NCI-H526 (cell line): Measurements from ENCODE around the gene NFXL1.

Source experiments
- DNase-seq, 2 experiments: peaks; one replicate each; lab custom pipeline; 2025; lab: John Stamatoyannopoulos, UW

The NFXL1 gene

DNA sequence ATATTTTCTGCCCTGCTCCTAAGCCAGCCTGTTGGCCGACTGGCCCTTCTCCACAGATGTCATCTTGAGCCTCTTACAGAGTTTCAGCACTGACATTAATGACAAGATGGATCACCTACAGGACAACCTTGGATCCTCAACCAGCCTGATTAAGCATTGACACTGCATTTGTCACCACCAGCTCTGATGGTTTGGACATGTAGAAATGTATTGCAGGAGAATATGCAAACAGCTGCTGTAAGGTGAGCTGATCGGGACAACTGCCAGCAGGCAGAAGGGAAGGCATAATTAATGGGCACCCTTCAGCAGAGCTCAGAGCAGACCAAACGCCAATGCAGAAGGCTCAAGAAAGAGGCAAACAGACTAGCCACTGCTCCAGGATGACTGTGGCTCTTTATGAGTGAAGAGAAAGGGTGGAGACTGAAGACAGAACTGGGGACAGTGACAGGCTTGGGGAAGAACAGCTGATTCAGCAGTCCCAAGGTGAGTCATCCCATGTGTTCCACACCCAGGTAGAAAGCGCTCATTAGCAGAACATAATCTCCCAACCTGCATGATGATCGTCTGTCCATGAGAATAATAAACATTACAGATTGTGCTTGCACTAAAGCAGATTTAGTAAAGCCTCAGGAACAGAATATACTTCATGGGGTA, 83.2 kb downstream of the NFXL1 start:
- DNase-seq, result peak; percentile 50 to 69

DNA sequence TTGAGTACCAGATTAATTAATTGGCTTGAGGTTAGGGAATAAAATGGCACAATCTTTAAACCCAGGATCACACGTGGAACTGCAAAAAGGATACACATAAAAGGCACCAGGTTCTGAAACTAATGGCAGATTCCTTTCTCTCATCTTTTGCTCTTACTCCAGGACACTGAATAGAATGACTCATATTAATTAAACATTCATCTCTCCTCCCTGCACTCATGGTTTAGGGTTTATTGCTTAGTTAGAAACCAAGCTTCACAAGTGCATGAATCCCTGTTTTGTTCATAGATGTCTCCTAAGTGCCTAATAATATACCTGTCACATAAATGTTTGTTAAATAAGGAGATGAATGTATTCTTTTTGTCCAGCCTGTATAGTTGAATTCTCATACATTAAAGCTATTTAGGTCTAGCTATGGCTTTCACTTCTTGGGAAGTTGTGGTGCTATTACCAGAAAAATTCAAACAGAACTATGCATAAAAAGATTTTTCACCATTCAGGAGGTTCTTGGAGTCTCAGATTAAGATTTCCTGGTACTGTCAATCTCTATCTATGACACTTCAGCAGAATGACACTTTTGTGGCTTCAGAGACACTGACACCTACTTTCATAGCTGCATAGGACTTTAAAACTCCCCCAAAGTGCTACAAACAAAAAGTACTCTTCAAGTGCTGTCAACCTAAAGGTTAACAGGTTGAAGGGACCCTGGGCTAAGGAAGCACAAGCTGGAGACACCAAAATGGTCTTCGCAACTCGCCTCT, 83.9 kb downstream of the NFXL1 start:
- DNase-seq, result no peak

DNA sequence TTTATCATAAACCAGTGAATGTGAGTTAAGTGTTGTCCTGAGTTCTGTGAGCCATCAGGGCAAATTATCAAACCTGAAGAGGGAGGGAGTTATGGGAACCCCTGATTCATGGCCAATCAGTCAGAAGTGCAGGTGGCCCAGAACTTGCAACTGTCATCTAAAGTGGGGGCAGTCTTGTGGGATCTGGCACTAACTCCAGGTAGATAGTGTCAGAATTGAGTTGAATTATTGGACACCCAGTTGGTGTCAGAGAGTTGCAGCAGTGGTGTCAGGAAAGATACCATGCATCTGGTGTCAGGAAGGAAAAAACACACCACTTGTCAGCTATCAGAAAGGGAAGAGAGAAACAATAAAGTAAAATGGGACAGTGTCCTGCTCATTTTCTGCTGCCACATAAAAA, 84.9 kb downstream of the NFXL1 start:
- DNase-seq, result no peak

DNA sequence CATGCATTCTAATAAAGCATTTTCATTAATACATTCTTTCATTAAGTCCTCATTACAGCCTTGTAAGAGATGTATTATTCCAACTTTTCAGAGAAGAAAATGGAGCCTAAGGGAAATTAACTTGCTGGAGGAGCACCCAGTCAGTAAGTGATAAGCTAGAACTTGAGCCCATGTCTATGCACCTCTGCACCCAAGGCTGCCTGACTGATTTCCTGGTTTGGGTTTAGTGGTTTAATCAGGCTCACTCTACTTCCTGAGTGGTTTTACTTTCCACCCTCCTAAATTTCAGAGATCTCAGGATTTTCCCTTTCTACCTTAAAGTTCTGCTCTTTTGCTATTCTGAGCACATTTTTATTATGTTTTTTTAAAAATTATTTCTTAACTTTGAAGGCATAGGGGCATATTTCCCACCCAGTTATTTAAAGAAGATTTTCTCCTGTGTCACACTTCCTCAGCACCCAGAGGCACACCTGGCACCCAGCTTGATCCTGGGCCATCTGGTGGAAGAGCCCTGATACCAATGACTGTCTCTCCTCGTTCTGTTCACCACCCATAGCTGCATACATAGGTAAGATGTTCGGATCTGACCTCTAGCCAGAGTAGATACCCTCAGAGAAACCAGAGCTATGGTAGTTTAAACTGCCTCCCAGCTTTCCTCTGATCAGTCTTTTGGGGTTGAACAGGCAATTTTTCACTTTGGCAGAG, 86.9 kb downstream of the NFXL1 start:
- DNase-seq, result no peak

DNA sequence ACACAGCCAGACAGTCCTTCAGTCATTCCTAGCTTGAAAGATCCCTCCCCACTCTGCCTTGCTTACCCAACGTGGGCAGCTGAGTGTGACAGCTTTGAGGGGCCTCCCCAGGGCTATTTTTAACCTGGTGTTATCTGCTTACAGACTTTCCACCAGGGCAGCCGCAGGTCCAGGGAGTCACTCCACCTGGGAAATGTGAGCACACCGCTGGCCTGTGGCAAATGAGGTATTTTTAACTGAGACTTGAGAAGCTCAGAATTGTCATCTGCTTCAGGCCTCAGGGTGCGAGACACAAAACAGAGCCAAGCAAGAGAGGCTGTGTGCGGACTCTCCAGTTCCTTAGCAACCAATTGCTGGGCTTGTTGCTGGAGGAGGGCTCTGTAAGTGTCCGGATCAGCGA, 89.5 kb downstream of the NFXL1 start:
- peak; percentile 10 to 30 for DNase-seq

DNA sequence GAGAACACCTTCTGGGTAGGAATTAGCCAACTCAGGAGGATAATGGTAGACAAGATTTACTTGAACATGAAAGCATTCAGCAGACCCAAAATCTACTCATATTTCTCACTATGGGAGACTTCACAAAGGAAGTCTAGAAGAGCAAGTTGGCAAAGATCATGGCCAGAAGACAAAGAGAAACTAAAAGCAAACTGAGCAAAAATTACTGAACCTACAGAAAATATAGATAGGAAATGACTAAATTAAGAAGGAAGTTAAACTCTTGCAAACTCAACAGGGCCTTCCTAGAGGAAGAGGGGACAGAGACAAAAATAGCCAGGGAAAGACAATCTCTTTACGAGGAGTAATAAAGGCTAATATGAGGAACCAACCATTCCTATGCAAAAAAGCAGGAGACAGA, 95.2 kb downstream of the NFXL1 start:
- no peak for DNase-seq

DNA sequence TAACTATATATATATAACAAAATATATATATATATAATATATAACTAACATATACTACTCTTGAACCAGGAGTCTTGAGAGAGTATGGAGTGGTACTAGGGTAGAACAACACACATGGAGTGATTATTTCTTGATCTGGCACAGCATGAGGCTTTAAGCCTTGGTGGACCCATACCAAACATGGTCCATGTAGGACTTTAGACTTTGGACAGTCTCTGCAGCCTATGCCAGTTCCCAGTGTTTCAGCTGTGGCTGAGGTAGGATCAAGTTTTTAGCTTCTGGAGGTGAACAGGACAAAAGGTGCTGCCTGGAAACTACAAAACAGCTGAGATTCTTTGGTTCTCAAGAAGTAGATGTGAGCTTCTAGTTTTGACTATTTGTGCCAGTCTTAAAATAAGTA, 97.1 kb downstream of the NFXL1 start:
- no peak for DNase-seq

DNA sequence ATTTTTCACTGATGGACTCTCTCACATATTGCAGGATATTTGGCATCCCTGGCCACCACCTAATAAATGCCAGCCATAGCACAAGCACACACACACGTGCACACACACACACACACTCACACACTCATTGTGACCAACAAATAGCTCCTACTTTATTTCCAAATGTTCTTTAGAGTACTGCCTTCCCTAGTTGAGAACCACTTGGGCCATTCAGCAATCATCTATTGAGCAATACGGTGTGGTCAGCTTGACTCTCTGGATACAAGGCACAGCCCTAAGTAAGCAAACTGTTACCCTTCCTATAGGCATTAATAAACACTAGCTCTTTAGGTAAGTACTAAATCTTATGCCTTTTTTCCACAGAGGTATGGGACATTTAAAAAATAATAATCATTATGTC, 97.6 kb downstream of the NFXL1 start:
- DNase-seq, result no peak

DNA sequence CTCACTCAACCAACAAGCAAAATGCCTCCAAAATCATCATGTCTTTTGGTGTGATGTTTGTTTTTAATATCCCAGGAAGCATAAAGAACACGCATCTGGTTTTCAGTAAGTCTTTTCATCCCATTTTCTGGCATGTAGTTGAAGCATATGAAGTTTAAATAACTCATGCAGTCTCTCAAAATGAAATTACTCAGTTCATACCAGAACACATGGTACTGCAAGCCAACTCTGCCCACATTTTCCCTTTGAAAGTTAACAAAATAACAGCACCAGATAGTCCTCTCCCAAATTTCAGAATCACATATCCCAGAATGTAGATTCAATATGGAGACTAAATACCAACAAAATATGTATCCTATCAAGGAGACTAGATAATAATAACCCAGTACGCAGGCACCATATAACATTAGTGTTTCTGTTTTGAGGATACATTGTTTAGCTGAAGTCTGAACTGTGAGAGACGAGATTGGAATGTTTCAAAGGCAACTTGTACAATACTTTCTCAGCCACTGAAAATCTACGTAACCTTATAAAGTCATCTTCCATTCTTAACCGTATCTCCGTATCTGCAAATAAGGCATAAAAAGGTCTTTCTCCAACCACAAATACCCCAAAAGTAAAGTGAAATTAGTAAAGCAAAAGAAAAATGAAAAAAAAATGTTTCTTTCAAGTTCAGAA, 99.6 kb downstream of the NFXL1 start:
- no peak for DNase-seq

DNA sequence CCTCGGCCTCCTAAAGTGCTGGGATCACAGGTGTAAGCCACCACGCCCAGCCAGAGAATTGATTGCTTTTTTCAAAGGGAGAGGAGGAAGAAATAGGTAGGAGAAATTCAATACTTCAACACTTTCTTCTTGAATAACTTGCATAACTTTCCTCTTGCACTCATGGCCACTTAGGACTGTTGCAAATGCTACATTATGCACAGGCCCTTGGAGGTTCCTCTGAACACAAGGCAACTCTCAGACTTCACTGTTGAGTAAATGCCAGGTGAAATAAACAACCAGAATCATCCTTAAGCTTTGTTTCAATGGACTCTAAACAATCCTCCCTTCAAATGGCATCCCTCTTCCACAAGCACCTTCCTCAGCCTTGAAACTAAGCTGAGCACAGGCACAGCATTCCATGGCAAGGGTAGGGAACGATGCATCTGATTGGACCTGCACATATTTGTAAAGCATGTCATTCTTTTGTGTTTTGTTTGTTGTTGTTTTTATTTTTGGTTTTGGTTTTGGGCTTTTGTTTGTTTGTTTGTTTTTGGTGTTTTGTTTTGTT, 104.7 kb downstream of the NFXL1 start:
- no peak for DNase-seq

DNA sequence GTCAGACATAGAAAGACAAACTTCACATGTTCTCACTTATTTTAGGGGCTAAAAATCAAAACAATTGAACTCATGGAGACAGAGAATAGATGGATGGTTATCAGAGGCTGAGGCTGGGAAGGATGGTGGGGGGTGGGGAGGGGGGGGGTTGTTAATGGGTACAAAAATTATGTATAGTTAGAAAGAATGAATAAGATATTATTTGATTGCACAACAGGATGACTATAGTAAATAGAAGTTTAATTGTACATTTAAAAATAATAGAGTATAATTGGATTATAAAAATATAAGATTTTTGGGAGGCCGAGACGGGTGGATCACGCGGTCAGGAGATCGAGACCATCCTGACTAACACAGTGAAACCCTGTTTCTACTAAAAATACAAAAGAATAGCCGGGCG, 109.8 kb downstream of the NFXL1 start:
- DNase-seq, result no peak

DNA sequence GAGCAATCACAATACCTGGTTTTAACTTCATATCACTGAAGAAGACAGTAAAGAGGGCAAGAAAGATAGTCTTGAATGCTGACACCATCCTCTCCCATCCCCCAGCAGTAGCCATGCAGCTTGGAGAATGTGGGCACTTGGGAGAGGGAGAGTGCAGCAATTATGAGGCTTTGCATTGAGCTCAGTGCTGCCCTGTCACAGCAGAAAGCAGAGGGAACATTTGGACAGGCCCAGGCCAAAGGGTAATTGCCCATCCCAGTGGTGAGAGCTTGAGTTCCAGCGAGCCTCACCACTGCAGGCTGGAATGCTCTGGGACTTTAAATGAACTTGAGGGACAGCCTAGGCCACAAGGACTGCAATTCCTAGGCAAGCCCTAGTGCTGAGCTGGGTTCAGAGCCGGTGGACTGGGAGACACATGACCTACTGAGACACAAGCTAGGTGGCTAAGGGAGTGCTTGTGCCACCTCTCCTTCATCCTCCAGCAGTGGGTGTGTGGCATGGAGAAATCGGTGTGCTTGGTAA, 112.8 kb downstream of the NFXL1 start:
- no peak for DNase-seq

DNA sequence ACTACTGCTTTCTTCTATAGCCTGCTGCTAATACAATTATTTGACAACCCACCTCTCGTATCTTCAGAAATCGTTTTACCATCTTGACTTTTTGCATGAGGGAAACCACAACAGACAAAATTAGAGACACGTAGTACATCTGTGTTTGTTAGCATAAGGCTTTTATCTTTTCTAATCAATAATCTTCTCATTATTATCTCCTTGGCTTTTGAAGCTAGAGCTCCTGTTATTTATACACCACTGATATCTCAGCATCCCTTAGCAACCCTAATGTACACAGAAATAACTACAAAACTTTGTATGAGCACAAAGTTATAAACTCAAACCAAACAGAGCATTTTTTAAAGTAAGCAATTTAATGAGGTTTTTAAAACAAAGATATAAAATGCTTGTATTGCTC, 116.2 kb downstream of the NFXL1 start:
- no peak for DNase-seq
